ENCODE measurements around the gene SPO11.

The SPO11 gene

DNA sequence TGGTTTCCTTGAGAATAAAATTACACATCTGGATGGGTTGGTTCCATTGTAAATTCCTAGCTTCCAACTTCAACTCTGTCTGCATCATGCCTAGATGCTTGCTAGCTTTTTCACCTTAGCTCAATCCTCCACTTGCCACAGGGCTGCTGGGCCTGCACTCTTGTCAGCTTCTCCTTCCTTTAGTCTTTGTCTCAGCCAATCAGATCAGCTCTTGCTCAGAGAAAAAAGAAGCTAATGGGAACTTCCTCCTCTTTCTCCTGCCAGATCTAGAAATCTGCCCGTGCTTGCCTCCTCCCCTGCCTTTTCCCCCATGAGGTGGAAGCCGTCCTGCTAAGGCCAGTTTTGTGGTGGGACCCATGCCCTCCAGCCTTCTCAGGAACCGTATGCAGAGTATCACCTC lies 40.0 kb downstream of the SPO11 start:
- TF ChIP-seq CTCF (IDR thresholded peaks at IDR 0.05; ENCODE audit: low read depth, low read length, poor library complexity, severe bottlenecking) (no peak), EZH2phosphoT487 (IDR thresholded peaks at IDR 0.05; ENCODE audit: borderline replicate concordance, low read length) (no peak)
- Histone ChIP-seq H4K20me1 (ENCODE audit: control insufficient read depth, insufficient read depth, low read depth, low read length) (0 out of 2 replicates have a peak, but pooled peaks cover 4% of the 10 kb centered on the region), H3K27me3 (ENCODE audit: control insufficient read depth, low read length) (no peaks in the 10 kb centered on the region), H3K79me2 (ENCODE audit: control insufficient read depth, low read length) (no peaks in the 10 kb centered on the region), H3K9me3 (ENCODE audit: control insufficient read depth, insufficient read depth, low read length) (no peaks in the 10 kb centered on the region), H3K4me2 (ENCODE audit: low read length) (no peak overlapping the region), H3K4me1 (ENCODE audit: control insufficient read depth, low read length) (no peaks in the 10 kb centered on the region), H3F3A (ENCODE audit: control insufficient read depth, insufficient read depth) (no peaks in the 10 kb centered on the region), H3K36me3 (ENCODE audit: control insufficient read depth, low read length) (peaks cover 95% of the 10 kb centered on the region), H3K4me3 (ENCODE audit: low read length) (no peak overlapping the region), H3K27ac (ENCODE audit: low read depth, low read length) (no peak overlapping the region), H3K9me2 (replicated peaks; ENCODE audit: control insufficient read depth, low read length) (no peaks in the 10 kb centered on the region)

DNA sequence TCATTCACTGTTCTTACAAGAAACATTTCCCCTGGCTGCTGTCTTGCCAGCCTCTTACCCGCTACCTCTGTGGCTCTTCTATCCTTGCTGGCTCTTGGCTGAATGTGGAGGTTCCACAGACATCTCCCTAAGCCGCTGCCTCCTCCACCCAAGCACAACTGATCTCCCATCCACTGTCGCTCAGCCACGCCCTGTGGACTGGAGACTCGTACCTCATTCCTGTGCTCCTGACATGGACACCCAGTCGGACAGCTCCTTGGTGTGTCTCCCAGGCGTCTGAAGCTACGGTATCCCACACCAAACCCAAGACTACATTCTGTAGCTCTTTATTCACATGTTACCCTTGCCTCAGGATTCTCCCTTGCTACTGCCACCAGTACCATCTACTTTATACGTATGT lies 40.7 kb downstream of the SPO11 start:
- Histone ChIP-seq H3K79me2 (ENCODE audit: control insufficient read depth, low read length) (no peaks in the 10 kb centered on the region), H3K27ac (ENCODE audit: low read depth, low read length) (no peak overlapping the region), H3K9me3 (ENCODE audit: control insufficient read depth, insufficient read depth, low read length) (no peaks in the 10 kb centered on the region), H4K20me1 (ENCODE audit: control insufficient read depth, insufficient read depth, low read depth, low read length) (0 out of 2 replicates have a peak, but pooled peaks cover 4% of the 10 kb centered on the region), H3K4me2 (ENCODE audit: low read length) (no peak overlapping the region), H3K9me2 (replicated peaks; ENCODE audit: control insufficient read depth, low read length) (no peaks in the 10 kb centered on the region), H3F3A (ENCODE audit: control insufficient read depth, insufficient read depth) (no peaks in the 10 kb centered on the region), H3K27me3 (ENCODE audit: control insufficient read depth, low read length) (no peaks in the 10 kb centered on the region), H3K4me3 (ENCODE audit: low read length) (no peak overlapping the region), H3K36me3 (ENCODE audit: control insufficient read depth, low read length) (peaks cover 97% of the 10 kb centered on the region), H3K4me1 (ENCODE audit: control insufficient read depth, low read length) (no peaks in the 10 kb centered on the region)
- TF ChIP-seq CTCF (IDR thresholded peaks at IDR 0.05; ENCODE audit: low read depth, low read length, poor library complexity, severe bottlenecking) (no peak), EZH2phosphoT487 (IDR thresholded peaks at IDR 0.05; ENCODE audit: borderline replicate concordance, low read length) (no peak)

GRCh38 chr20:57371363-57371762 lies 41.8 kb downstream of the SPO11 start:
- Histone ChIP-seq H3K79me2 (ENCODE audit: control insufficient read depth, low read length) (no peaks in the 10 kb centered on the region; the same call in 1 of the 2 replicates), H3F3A (ENCODE audit: control insufficient read depth, insufficient read depth) (no peaks in the 10 kb centered on the region), H3K4me3 (ENCODE audit: low read length) (no peak overlapping the region), H3K36me3 (ENCODE audit: control insufficient read depth, low read length) (peaks cover 98% of the 10 kb centered on the region), H3K4me1 (ENCODE audit: control insufficient read depth, low read length) (no peaks in the 10 kb centered on the region), H4K20me1 (ENCODE audit: control insufficient read depth, insufficient read depth, low read depth, low read length) (peaks cover 4% of the 10 kb centered on the region; the same call in 1 of the 2 replicates), H3K9me2 (replicated peaks; ENCODE audit: control insufficient read depth, low read length) (no peaks in the 10 kb centered on the region), H3K9me3 (ENCODE audit: control insufficient read depth, insufficient read depth, low read length) (no peaks in the 10 kb centered on the region), H3K27me3 (ENCODE audit: control insufficient read depth, low read length) (no peaks in the 10 kb centered on the region), H3K27ac (ENCODE audit: low read depth, low read length) (no peak overlapping the region), H3K4me2 (ENCODE audit: low read length) (no peak overlapping the region)
- TF ChIP-seq EZH2phosphoT487 (IDR thresholded peaks at IDR 0.05; ENCODE audit: borderline replicate concordance, low read length): no peak
- TF ChIP-seq CTCF (IDR thresholded peaks at IDR 0.05; ENCODE audit: low read depth, low read length, poor library complexity, severe bottlenecking): no peak
